ENCODE measurements around the gene POSTN. TPM values are rescaled to one million over a fixed set of nuclear protein-coding genes. Genes with fewer than 3 reads are reported as not detected.

Gene POSTN
- total and polyA plus RNA-seq, 4 donors = 1.0 to 10.9 (median 1.3) TPM

DNA sequence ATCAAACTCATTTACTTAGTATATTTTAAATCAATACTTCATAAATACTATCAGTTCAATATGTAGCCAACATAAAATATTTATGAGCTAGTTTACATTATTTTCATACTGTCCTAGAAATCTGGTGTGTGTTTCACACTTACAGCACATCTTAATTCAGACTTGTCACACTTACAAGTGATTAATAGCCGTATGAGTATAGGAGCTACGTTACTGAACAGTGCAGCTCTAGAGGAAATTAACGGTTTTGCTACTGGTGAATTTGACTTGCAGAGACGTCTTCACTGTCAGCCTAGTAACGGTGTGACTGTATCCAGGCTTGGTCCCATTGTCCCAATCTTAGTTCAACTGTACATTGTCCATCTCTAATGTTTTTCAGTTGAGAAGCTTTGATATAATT is 33.7 kb upstream of the POSTN start:
- 64% methylated on average over 5 of the region's 5 CpGs for WGBS
- Histone ChIP-seq H3K9me3 (ENCODE audit: control insufficient read depth in 4 of 4, low read length in 3 of 4) (no peaks in the 10 kb centered on the region), H3K27me3 (ENCODE audit: control insufficient read depth in 4 of 4, insufficient read depth in 4 of 4, low read length in 3 of 4) (no peaks in the 10 kb centered on the region), H3K9ac (ENCODE audit: low read depth in 1 of 2, low read length in 2 of 2) (no peak overlapping the region), H3K4me3 (ENCODE audit: low read depth in 1 of 3, low read length in 3 of 3) (no peak overlapping the region), H3K4me1 (ENCODE audit: control insufficient read depth in 4 of 4, insufficient read depth in 4 of 4, low read length in 3 of 4) (no peaks in the 10 kb centered on the region), H3K36me3 (ENCODE audit: control insufficient read depth in 4 of 4, insufficient read depth in 3 of 4, low read depth in 1 of 4, low read length in 3 of 4) (no peaks in the 10 kb centered on the region), H3K27ac (ENCODE audit: low read depth in 1 of 2, low read length in 2 of 2) (no peak overlapping the region)
- DNase-seq (ENCODE audit: low spot score) = no peak
- no peak for TF ChIP-seq EGR1 (IDR thresholded peaks at IDR 0.05; ENCODE audit: low read depth in 2 of 2)
- TF ChIP-seq RAD21 (IDR thresholded peaks at IDR 0.05) = no peak
- TF ChIP-seq HNF4A (conservative IDR thresholded peaks at IDR 0.05) = no peak
- TF ChIP-seq, protein P1, sequence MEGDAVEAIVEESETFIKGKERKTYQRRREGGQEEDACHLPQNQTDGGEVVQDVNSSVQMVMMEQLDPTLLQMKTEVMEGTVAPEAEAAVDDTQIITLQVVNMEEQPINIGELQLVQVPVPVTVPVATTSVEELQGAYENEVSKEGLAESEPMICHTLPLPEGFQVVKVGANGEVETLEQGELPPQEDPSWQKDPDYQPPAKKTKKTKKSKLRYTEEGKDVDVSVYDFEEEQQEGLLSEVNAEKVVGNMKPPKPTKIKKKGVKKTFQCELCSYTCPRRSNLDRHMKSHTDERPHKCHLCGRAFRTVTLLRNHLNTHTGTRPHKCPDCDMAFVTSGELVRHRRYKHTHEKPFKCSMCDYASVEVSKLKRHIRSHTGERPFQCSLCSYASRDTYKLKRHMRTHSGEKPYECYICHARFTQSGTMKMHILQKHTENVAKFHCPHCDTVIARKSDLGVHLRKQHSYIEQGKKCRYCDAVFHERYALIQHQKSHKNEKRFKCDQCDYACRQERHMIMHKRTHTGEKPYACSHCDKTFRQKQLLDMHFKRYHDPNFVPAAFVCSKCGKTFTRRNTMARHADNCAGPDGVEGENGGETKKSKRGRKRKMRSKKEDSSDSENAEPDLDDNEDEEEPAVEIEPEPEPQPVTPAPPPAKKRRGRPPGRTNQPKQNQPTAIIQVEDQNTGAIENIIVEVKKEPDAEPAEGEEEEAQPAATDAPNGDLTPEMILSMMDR (IDR thresholded peaks at IDR 0.05; ENCODE audit: low read depth, low read length, missing input control) = no peak
- TF ChIP-seq YY1 (IDR thresholded peaks at IDR 0.05) = no peak
- TF ChIP-seq TAF1 (conservative IDR thresholded peaks at IDR 0.05) = no peak

DNA sequence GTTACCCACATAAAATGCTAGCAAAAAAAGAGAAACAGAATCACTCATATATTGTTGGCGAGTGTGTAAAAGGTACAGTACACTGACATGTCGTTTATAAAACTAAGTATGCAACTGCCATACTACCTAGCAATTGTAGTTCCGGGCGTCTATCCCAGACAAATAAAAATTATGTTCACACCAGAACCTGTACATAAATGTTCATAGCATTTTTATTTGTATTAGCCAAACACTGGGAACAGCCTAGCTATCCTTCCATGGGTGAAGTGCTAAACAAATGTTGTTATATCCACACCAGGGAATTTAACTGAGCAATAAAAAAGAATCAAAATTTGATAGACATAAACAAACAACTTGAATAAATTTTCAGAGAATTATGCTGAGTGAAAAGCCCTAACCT is 28.9 kb upstream of the POSTN start:
- no peak overlapping the region for H3K27ac ChIP-seq (ENCODE audit: low read depth in 1 of 2, low read length in 2 of 2)
- no peak overlapping the region for H3K4me3 ChIP-seq (ENCODE audit: low read depth in 1 of 3, low read length in 3 of 3)
- WGBS = 76% methylated on average over 4 of the region's 4 CpGs

More for the DNA sequence above, 28.9 kb upstream of the POSTN start:
- Histone ChIP-seq H3K36me3 (ENCODE audit: control insufficient read depth in 4 of 4, insufficient read depth in 3 of 4, low read depth in 1 of 4, low read length in 3 of 4) (no peaks in the 10 kb centered on the region), H3K9ac (ENCODE audit: low read depth in 1 of 2, low read length in 2 of 2) (no peak overlapping the region), H3K4me1 (ENCODE audit: control insufficient read depth in 4 of 4, insufficient read depth in 4 of 4, low read length in 3 of 4) (no peaks in the 10 kb centered on the region), H3K9me3 (ENCODE audit: control insufficient read depth in 4 of 4, low read length in 3 of 4) (no peaks in the 10 kb centered on the region), H3K27me3 (ENCODE audit: control insufficient read depth in 4 of 4, insufficient read depth in 4 of 4, low read length in 3 of 4) (peaks cover 0 to 2% (median 0%) of the 10 kb centered on the region in 4 donors)
- no peak for DNase-seq (ENCODE audit: low spot score)
- TF ChIP-seq YY1 (IDR thresholded peaks at IDR 0.05) (no peak), MAX (IDR thresholded peaks at IDR 0.05) (no peak), FOXA1 (IDR thresholded peaks at IDR 0.05) (no peak), HNF4G (IDR thresholded peaks at IDR 0.05) (no peak), RXRA (IDR thresholded peaks at IDR 0.05) (no peak), GABPA (IDR thresholded peaks at IDR 0.05 in 1 of 2, conservative IDR thresholded peaks at IDR 0.05 in 1 of 2) (no peak), REST (IDR thresholded peaks at IDR 0.05) (no peak), TAF1 (conservative IDR thresholded peaks at IDR 0.05) (no peak), EGR1 (IDR thresholded peaks at IDR 0.05; ENCODE audit: low read depth in 2 of 2) (no peak)
- TF ChIP-seq, protein P1 (IDR thresholded peaks at IDR 0.05; ENCODE audit: low read depth, low read length, missing input control) = no peak

Data from liver (tissue), 9 donors.